ENCODE data around the gene XXYLT1. TPM values are rescaled to one million over a fixed set of nuclear protein-coding genes. Genes with fewer than 3 reads are reported as not detected.

Gene XXYLT1
- total RNA-seq, 4 donors from 2014 or later: 9.6 to 17.7 (median 13.2) TPM

DNA sequence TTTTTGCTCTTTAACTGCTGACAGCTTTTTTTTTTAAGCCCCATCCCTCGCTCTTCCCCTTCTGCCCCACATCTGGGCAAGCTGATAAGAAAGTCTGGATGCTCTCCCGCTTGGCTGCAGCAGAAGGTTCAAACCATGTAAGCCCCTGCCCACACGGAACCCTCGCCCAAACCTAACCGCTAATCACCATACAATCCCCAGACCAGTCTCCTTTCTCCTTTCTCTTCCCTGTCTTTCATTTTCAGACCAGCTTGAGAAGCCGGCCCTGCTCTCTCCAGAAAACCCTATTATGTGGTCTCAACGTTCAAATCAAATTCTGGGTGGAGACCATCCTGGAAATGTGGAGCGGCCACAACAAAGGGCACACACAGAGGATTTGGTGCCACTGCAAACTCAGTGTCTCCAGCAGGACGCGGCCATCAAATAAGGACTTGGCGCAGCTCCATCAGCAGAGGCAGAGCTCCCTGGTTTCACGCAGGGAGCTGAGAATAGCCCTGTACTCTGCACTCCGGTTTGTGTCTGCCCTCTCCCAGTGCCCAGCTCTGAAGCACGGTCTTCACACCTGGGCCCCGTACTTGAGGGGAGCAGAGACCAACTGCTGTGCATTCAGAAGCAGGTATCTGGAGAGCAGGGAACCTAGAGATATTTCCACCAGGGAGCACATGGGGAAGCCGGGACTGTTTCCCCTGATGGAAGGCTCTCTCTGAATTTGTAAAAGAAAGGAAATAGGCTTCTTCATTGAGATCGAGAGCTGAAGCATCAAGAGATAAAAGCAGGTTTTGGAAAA lies 92.6 kb downstream of the XXYLT1 start:
- Histone ChIP-seq H3K4me3 (no peak overlapping the region), H3K27ac (no peak overlapping the region), H3K36me3 (no peaks in the 10 kb centered on the region), H3K27me3 (no peaks in the 10 kb centered on the region), H3K9me3 (no peaks in the 10 kb centered on the region), H3K4me1 (peaks cover 0 to 37% (median 4%) of the 10 kb centered on the region in 4 donors)
- WGBS, 2 donors: 73% methylated on average over 14 to 17 of the region's 17 CpGs
- no peak for DNase-seq (ENCODE audit: low spot score in 2 of 2)
- TF ChIP-seq EP300 (IDR thresholded peaks at IDR 0.05) (no peak), POLR2A (IDR thresholded peaks at IDR 0.05) (no peak)
- TF ChIP-seq, protein P1, sequence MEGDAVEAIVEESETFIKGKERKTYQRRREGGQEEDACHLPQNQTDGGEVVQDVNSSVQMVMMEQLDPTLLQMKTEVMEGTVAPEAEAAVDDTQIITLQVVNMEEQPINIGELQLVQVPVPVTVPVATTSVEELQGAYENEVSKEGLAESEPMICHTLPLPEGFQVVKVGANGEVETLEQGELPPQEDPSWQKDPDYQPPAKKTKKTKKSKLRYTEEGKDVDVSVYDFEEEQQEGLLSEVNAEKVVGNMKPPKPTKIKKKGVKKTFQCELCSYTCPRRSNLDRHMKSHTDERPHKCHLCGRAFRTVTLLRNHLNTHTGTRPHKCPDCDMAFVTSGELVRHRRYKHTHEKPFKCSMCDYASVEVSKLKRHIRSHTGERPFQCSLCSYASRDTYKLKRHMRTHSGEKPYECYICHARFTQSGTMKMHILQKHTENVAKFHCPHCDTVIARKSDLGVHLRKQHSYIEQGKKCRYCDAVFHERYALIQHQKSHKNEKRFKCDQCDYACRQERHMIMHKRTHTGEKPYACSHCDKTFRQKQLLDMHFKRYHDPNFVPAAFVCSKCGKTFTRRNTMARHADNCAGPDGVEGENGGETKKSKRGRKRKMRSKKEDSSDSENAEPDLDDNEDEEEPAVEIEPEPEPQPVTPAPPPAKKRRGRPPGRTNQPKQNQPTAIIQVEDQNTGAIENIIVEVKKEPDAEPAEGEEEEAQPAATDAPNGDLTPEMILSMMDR (IDR thresholded peaks at IDR 0.05): no peak

DNA sequence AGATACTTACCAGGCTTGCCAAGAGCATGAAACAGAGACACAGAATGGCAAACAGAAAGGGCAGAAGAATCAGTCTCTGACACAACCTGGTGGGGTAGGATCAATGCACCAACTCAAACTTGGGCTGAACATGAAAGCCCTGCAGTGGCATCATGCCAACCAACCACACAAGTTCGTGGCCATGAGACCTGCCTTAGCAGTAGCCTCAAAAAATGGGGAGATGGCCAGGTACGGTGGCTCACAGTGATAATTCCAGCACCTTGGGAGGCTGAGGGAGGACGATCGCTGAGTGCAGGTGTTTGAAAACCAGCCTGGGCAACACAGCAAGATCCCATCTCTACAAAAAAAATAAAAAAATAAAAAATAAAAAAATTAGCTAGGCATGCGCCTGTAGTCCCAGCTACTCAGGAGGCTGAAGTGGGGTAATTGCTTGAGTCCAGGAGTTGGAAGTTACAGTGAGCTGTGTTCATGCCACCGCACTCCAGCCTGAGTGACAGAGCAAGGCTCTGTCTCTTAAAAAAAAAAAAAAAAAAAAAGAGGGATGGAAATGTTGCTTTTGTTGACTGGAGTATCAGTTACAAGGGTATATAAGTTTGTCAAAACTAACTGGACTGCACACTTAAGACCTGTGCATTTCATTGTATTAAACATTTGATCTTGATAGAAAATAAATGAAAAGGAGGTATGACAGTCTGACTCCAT lies 93.4 kb downstream of the XXYLT1 start:
- H3K27ac ChIP-seq: no peak overlapping the region
- 90 to 91% methylated on average over 6 of the region's 6 CpGs for WGBS, 2 donors
- no peaks in the 10 kb centered on the region for H3K9me3 ChIP-seq
- DNase-seq (ENCODE audit: low spot score in 2 of 2): no peak
- H3K4me1 ChIP-seq: peaks cover 0 to 34% (median 4%) of the 10 kb centered on the region in 4 donors
- no peaks in the 10 kb centered on the region for H3K36me3 ChIP-seq
- H3K27me3 ChIP-seq: no peaks in the 10 kb centered on the region
- no peak overlapping the region for H3K4me3 ChIP-seq
- TF ChIP-seq, protein P1 (IDR thresholded peaks at IDR 0.05): no peak
- TF ChIP-seq POLR2A (IDR thresholded peaks at IDR 0.05): no peak
- TF ChIP-seq EP300 (IDR thresholded peaks at IDR 0.05): no peak

- Histone ChIP-seq H3K36me3 (no peaks in the 10 kb centered on the region), H3K27me3 (no peaks in the 10 kb centered on the region), H3K4me1 (peaks cover 0 to 32% (median 4%) of the 10 kb centered on the region in 4 donors), H3K9me3 (no peaks in the 10 kb centered on the region), H3K4me3 (no peak overlapping the region), H3K27ac (no peak overlapping the region)
- DNase-seq (ENCODE audit: low spot score in 2 of 2): no peak
- TF ChIP-seq, protein P1 (IDR thresholded peaks at IDR 0.05): no peak
- TF ChIP-seq EP300 (IDR thresholded peaks at IDR 0.05) (no peak), POLR2A (IDR thresholded peaks at IDR 0.05) (no peak)
- WGBS, 2 donors: 95 to 97% methylated on average over 9 to 12 of the region's 12 CpGs
Observed at GRCh38 chr3:195176776-195177175, 94.2 kb downstream of the XXYLT1 start.

DNA sequence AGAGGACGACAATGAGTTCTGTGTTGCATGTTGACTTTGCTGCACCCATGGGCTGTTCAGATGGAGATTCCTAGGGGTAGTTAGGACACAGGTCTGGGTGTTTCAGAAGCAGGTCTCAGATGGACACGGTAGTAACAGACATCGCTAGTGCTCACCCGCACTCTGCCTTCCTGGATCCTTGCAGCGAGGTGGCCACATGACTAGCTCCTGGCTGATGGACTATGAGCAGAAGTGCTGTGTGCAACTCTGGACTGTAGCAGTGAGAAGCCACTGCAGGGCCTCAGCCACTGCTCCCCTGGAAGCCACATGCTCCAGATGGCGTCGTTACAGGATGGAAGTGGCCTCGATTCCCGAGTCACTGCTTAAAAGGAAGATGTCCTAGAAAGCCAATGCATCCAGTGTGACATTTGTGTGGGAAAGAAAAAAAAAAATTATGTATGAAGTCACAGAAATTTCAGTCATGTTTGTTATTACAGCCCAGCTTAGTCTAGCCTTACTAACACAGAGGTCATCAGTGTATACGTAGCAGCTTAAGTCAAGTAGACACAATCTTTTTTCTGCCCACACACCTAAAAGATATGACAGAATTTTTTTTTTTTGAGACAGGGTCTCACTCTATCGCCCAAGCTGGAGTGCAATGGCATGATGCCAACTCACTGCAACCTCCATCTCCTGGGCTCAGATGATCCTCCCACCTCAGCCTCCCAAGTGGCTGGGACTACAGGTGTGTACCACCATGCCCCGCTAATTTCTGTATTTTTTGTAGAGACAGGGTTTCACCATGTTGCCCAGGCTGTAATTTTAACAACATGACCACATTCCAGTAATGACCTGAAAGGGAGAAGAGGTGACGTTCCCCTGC lies 95.3 kb downstream of the XXYLT1 start:
- no peak overlapping the region for H3K27ac ChIP-seq
- peaks cover 0 to 30% (median 4%) of the 10 kb centered on the region in 4 donors for H3K4me1 ChIP-seq
- H3K27me3 ChIP-seq: no peaks in the 10 kb centered on the region
- WGBS, 2 donors: 90 to 95% methylated on average over 13 of the region's 13 CpGs
- no peaks in the 10 kb centered on the region for H3K9me3 ChIP-seq
- TF ChIP-seq, protein P1 (IDR thresholded peaks at IDR 0.05): no peak
- no peak for TF ChIP-seq EP300 (IDR thresholded peaks at IDR 0.05)
- no peak for TF ChIP-seq POLR2A (IDR thresholded peaks at IDR 0.05)
- no peak for DNase-seq (ENCODE audit: low spot score in 2 of 2)
- no peak overlapping the region for H3K4me3 ChIP-seq
- no peaks in the 10 kb centered on the region for H3K36me3 ChIP-seq

Measured in tibial nerve (tissue), 4 donors.